ENCODE results near the gene SPAG5.

The SPAG5 gene

DNA sequence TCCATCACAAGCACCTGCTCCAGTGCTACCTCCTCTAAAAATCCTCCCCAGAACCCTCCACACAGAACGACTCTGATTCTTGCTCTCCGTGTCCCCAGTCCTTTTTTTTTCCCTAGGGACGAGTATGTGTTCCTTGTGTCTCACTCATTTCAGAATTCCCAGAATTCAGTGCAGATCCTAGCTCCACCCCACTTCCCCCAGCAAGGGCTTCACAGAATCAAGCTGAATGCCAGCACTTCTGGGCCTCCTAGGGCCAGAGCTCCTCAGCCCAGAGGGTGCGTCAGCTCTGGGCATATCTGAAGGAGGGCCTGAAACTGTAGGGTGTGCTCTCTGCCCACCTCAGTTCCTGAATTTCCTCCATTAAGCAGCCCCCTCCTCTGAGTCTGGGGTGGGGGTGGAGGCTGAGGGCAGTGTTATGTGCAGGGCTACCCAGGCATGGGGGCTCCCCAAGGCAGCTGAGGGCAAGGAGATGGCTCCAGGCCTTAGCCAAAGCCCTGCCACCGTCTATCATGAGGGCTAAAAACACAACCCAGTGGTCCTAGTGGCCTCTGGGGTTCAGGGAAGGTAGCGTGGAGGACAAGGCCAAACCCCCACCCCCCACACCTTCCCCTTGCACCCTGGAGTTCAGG lies 52.9 kb downstream of the SPAG5 start:
- in situ Hi-C loops (cut with MboI; ENCODE audit: low sequenced_read_pairs): no loop called here

GRCh38 chr17:28545141-28545503 lies 53.7 kb downstream of the SPAG5 start:
- in situ Hi-C loops (cut with MboI; ENCODE audit: low sequenced_read_pairs): no loop called here

GRCh38 chr17:28544402-28545140 lies 54.3 kb downstream of the SPAG5 start:
- in situ Hi-C loops (cut with MboI; ENCODE audit: low sequenced_read_pairs): no loop called here

DNA sequence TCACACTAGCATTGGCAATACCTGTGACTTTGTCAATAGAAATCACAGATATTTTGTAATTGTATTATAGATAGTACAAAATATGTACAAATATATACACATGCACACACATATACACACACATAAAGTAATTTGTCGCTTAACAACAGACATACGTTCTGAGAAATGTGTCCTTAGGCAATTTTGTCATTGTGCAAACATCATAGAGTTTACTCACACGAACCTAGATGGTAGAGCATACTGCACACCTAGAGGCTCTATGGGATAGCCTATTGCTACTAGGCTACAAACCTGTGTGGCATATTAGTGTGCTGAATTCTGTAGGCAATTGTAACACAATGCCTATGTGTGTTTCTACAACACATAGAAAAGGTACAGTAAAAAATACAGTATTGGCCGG lies 57.4 kb downstream of the SPAG5 start:
- in situ Hi-C loops (cut with MboI; ENCODE audit: low sequenced_read_pairs): no loop called here

DNA sequence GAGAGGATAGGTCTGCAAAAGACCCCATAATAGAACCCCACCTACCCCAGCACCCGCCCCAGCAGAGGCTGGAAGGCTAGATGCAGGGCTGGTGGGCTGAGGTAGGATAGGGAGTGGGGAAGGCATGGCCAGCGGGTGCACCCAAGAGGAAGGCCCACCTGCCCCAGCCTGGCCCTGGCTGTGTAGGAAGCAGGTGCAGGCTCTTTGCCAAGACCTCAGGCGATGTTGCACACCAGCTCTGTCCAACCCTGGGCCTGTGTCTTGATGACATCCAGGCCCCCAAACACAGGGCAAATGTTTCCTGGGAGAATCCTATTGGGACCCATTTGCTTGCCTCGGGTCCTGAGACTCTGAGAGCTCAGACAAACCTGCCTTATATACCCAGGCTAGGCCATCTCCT lies 58.6 kb downstream of the SPAG5 start:
- in situ Hi-C loops (cut with MboI; ENCODE audit: low sequenced_read_pairs): no loop called here

GRCh38 chr17:28538296-28538895 lies 60.4 kb downstream of the SPAG5 start:
- in situ Hi-C loops (cut with MboI; ENCODE audit: low sequenced_read_pairs): no loop called here

GRCh38 chr17:28537219-28537610 lies 61.6 kb downstream of the SPAG5 start:
- in situ Hi-C loops (cut with MboI; ENCODE audit: low sequenced_read_pairs): no loop called here

GRCh38 chr17:28536532-28537218 lies 62.1 kb downstream of the SPAG5 start:
- in situ Hi-C loops (cut with MboI; ENCODE audit: low sequenced_read_pairs): no loop called here

DNA sequence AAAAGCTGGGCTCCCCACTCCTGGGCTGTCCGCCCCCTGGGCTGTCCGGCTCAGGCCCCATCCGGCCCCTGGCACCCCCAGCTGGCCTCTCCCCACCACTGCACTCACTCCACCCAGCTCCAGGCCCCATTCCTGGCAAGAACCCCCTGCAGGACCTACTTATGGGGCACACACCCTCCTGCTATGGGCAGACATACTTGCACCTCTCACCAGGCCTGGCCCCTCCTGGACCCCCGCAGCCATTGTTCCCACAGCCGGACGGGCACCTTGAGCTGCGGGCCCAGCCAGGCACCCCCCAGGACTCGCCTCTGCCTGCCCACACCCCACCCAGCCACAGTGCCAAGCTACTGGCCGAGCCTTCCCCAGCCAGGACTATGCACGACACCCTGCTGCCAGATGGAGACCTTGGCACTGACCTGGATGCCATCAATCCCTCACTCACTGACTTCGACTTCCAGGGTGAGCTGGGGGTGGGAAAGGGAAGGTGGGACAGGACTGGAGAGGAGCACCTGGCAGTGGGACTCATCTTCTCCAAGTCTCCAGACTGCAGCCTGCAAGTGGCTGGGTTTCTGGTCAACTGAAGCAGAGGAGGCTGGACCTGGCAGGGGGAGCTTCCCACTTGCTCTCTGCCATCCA lies 64.0 kb downstream of the SPAG5 start:
- in situ Hi-C loops (cut with MboI; ENCODE audit: low sequenced_read_pairs): no loop called here

GRCh38 chr17:28533091-28533807 lies 65.6 kb downstream of the SPAG5 start:
- in situ Hi-C loops (cut with MboI; ENCODE audit: low sequenced_read_pairs): no loop called here

DNA sequence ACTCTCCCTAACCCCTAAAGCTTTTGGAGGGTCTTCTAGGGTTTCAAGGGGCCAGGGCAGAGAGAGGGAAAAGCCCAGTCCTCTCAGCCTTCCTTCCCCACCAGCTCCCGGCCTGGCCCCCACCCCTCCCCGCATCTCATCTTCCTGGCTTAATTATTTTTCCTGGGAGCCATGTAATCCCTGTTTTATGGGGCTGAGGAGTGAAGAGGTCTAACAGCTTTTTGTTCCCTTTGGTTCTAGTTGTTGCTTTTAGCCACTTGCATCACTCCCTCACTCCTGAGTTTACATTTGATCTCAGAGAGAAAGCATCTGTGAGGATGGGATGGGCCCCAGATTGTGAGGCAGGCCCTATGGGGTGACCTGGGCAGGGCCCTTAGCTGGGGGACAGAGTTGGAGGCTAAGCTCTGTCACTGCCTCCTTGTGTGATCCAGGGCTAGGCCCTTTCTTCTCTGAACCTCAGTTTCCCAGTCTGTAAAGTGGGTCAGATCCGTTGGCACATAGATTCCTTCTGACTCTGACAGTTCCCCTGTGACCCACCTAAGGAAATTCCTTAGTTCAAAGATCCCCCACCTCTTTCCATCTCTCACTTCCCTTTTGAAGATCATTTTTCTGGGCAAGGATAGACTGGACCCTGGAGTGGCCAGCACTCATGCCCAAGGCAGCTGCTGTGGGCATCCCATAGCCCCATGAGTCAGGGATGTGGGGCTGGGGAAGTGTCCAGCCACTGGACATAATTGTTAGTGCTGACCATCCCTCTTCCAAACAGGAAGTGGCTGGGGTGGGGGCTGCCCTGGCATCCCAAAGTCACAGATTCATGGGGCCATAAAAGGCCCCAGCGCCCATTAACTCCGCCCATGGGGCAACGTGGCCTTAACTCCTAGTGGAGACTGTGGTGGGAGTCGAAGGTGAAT lies 66.5 kb downstream of the SPAG5 start:
- in situ Hi-C loops (cut with MboI; ENCODE audit: low sequenced_read_pairs): no loop called here

- in situ Hi-C loops (cut with MboI; ENCODE audit: low sequenced_read_pairs): no loop called here
These were observed 67.9 kb downstream of the SPAG5 start for GRCh38 chr17:28530926-28531325.

- in situ Hi-C loops (cut with MboI; ENCODE audit: low sequenced_read_pairs): no loop called here
These were observed 68.6 kb downstream of the SPAG5 start for GRCh38 chr17:28530250-28530649.

GRCh38 chr17:28529013-28529400 lies 69.8 kb downstream of the SPAG5 start:
- in situ Hi-C loops (cut with MboI; ENCODE audit: low sequenced_read_pairs): no loop called here

DNA sequence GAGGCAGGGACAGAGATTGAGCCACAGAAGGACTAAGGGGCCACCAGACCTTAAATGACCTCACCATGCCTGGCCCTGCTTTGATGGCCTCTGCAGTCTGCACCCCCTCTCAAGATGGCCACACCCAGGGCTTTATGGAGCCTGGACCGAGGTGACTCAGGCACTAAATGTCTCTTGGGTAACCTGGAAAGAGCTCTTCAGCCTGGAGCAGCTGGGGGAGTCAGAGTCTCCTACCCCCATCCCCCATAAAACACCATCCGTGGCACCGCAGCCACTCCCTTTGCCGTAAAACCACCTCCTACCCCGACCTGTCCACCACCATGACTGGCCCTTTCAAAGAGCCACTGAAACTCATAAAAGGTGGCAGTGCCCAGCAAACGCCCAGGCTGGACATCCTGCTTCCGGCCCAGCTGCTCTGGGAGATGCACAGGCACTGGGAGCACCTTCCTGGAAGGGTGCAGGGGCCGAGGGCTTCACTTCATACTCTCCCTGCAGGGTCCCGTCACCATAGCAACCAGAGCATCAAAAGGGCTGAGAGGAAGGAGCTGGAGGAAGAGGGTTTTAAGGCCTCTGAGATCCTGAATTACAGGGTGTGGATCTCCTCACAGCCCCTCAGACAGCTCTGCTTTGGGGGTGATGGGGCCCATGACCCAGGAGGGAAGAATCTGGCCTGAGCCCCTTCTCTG lies 70.4 kb downstream of the SPAG5 start:
- in situ Hi-C loops (cut with MboI; ENCODE audit: low sequenced_read_pairs): no loop called here

- in situ Hi-C loops (cut with MboI; ENCODE audit: low sequenced_read_pairs): no loop called here
These were observed 71.0 kb downstream of the SPAG5 start for GRCh38 chr17:28527859-28528258.
